ENCODE results near the gene MTHFD1L. TPM values are rescaled to one million over a fixed set of nuclear protein-coding genes. Genes with fewer than 3 reads are reported as not detected.

The MTHFD1L gene
- total RNA-seq, 1 experiment from 2014 or later, result 47.8 TPM

- intact Hi-C loops (cut with micrococcal nuclease; ENCODE audit: unreplicated experiment), result no loop called here
- Mint-ChIP-seq H3K36me3 (ENCODE audit: insufficient read depth, unreplicated experiment) (no peaks in the 10 kb centered on the region), H3K27me3 (ENCODE audit: unreplicated experiment) (no peaks in the 10 kb centered on the region), H3K9me3 (ENCODE audit: low read depth, unreplicated experiment) (no peaks in the 10 kb centered on the region), H3K4me1 (ENCODE audit: low read depth, unreplicated experiment) (no peaks in the 10 kb centered on the region), H3K4me3 (ENCODE audit: low read depth, unreplicated experiment) (no peak overlapping the region), H3K27ac (ENCODE audit: unreplicated experiment) (no peak overlapping the region)
- BruUV-seq (replicated peaks), result no TSS peak
- TF ChIP-seq CTCF (IDR thresholded peaks at IDR 0.05; ENCODE audit: unreplicated experiment), result no peak
- no peak for DNase-seq
- CTCF ChIA-PET, result no interaction called here
Observed at GRCh38 chr6:150992262-150992661, 126.8 kb downstream of the MTHFD1L start.

GRCh38 chr6:150992703-150993102 lies 127.2 kb downstream of the MTHFD1L start:
- no peaks in the 10 kb centered on the region for H3K9me3 Mint-ChIP-seq (ENCODE audit: low read depth, unreplicated experiment)
- H3K27ac Mint-ChIP-seq (ENCODE audit: unreplicated experiment), result no peak overlapping the region
- H3K4me1 Mint-ChIP-seq (ENCODE audit: low read depth, unreplicated experiment), result no peaks in the 10 kb centered on the region
- no peaks in the 10 kb centered on the region for H3K36me3 Mint-ChIP-seq (ENCODE audit: insufficient read depth, unreplicated experiment)
- intact Hi-C loops (cut with micrococcal nuclease; ENCODE audit: unreplicated experiment), result no loop called here
- BruUV-seq (replicated peaks), result no TSS peak
- DNase-seq, result no peak
- no peak for TF ChIP-seq CTCF (IDR thresholded peaks at IDR 0.05; ENCODE audit: unreplicated experiment)
- H3K27me3 Mint-ChIP-seq (ENCODE audit: unreplicated experiment), result no peaks in the 10 kb centered on the region
- CTCF ChIA-PET, result no interaction called here
- no peak overlapping the region for H3K4me3 Mint-ChIP-seq (ENCODE audit: low read depth, unreplicated experiment)

- Mint-ChIP-seq H3K9me3 (ENCODE audit: low read depth, unreplicated experiment) (no peaks in the 10 kb centered on the region), H3K27ac (ENCODE audit: unreplicated experiment) (no peak overlapping the region), H3K36me3 (ENCODE audit: insufficient read depth, unreplicated experiment) (no peaks in the 10 kb centered on the region), H3K27me3 (ENCODE audit: unreplicated experiment) (no peaks in the 10 kb centered on the region), H3K4me1 (ENCODE audit: low read depth, unreplicated experiment) (no peaks in the 10 kb centered on the region), H3K4me3 (ENCODE audit: low read depth, unreplicated experiment) (no peak overlapping the region)
- no TSS peak for BruUV-seq (replicated peaks)
- intact Hi-C loops (cut with micrococcal nuclease; ENCODE audit: unreplicated experiment), result no loop called here
- TF ChIP-seq CTCF (IDR thresholded peaks at IDR 0.05; ENCODE audit: unreplicated experiment), result no peak
- DNase-seq, result no peak
- CTCF ChIA-PET, result no interaction called here
Observed at GRCh38 chr6:150993253-150993652, 127.8 kb downstream of the MTHFD1L start.

GRCh38 chr6:150994026-150994425 lies 128.5 kb downstream of the MTHFD1L start:
- Mint-ChIP-seq H3K27me3 (ENCODE audit: unreplicated experiment) (no peaks in the 10 kb centered on the region), H3K4me1 (ENCODE audit: low read depth, unreplicated experiment) (no peaks in the 10 kb centered on the region), H3K9me3 (ENCODE audit: low read depth, unreplicated experiment) (no peaks in the 10 kb centered on the region), H3K36me3 (ENCODE audit: insufficient read depth, unreplicated experiment) (no peaks in the 10 kb centered on the region), H3K27ac (ENCODE audit: unreplicated experiment) (no peak overlapping the region), H3K4me3 (ENCODE audit: low read depth, unreplicated experiment) (no peak overlapping the region)
- no peak for DNase-seq
- CTCF ChIA-PET, result no interaction called here
- no peak for TF ChIP-seq CTCF (IDR thresholded peaks at IDR 0.05; ENCODE audit: unreplicated experiment)
- BruUV-seq (replicated peaks), result no TSS peak
- intact Hi-C loops (cut with micrococcal nuclease; ENCODE audit: unreplicated experiment), result no loop called here

- Mint-ChIP-seq H3K9me3 (ENCODE audit: low read depth, unreplicated experiment) (no peaks in the 10 kb centered on the region), H3K4me1 (ENCODE audit: low read depth, unreplicated experiment) (no peaks in the 10 kb centered on the region), H3K27ac (ENCODE audit: unreplicated experiment) (no peak overlapping the region), H3K4me3 (ENCODE audit: low read depth, unreplicated experiment) (no peak overlapping the region), H3K27me3 (ENCODE audit: unreplicated experiment) (no peaks in the 10 kb centered on the region), H3K36me3 (ENCODE audit: insufficient read depth, unreplicated experiment) (no peaks in the 10 kb centered on the region)
- TF ChIP-seq CTCF (IDR thresholded peaks at IDR 0.05; ENCODE audit: unreplicated experiment), result no peak
- BruUV-seq (replicated peaks), result no TSS peak
- intact Hi-C loops (cut with micrococcal nuclease; ENCODE audit: unreplicated experiment), result no loop called here
- no peak for DNase-seq
- CTCF ChIA-PET, result no interaction called here
Observed at GRCh38 chr6:150996968-150997367, 131.5 kb downstream of the MTHFD1L start.

Measured in Calu3 (cell line).